NCI-H128 (cell line): ENCODE results near the gene FOXK1.
"Not testable (repeated sequence)": the region's sequence is repeated elsewhere in the genome, so short reads cannot be mapped to it uniquely, and the experiment has no call there.

Source experiments
- DNase-seq: peaks from one replicate; lab custom pipeline; 2025; ENCODE audit not compliant: unreplicated experiment; lab: John Stamatoyannopoulos, UW

Gene FOXK1

DNA sequence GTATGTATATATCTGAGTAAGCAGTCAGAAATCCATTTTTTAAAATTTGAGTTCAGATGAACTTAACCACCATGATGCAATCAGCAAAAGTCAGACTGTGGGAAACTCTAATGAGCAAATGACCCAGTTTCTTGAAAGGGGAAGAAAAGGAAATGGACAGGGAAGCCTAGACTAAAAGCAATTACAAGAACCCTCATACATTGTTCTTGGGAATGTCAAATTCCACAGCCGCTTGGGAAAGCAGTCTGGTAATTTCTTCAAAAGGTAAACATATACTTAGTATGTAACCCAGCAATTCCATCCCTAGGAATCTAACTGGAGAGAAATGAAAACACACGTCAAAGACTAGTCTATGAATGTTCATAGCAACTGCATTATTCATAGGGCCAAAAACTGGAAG, 16.4 kb upstream of the FOXK1 start:
- DNase-seq, result no peak

DNA sequence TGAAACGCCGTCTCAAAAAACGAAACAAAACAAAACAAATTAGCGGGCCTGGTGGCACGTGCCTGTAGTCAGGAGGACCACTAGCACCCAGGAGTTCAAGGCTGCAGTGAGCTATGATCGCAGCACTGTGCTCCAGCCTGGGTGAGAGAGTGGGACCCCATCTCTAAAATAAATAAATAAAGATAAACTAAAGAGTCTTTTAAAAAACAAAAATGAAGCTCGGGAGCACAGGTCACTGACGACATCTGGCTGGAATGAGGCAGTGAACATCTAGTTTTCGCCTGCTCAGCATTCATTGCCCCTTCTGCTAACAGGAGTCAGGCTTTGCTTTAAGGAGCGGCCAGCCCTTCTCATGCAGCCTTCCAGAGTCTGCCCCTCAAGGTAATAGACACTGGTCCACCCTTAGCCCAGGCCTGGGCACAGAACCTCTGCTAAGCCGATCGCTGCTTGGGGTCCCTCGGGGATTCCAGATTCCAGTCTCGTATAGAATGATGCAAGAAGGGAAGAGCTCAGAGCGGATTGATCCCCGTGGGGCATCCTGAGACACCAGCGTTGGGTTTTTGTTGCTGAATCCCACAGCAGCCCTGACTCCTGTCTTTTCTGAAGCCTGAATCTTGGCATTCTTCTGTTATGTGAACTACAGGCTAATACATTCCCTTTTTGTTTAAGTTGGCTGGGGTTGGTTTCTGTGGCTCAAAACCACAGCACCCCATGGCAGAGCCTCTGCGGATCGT, 14.2 kb upstream of the FOXK1 start:
- no peak for DNase-seq

DNA sequence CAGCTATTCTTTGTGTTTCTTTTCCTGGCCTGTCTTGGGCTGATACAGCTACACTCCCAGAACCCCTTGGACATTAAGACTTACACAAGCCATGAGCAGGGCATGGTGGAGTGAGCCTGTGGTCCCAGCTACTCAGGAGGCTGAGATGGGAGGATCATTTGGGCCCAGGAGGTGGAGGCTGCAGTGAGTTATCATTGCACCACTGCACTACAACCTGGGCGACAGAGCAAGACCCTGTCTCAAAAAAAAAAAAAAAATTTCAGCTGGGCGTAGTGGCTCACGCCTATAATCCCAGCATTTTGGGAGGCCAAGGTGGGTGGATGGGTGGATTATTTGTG, 13.6 kb upstream of the FOXK1 start:
- no peak for DNase-seq

DNA sequence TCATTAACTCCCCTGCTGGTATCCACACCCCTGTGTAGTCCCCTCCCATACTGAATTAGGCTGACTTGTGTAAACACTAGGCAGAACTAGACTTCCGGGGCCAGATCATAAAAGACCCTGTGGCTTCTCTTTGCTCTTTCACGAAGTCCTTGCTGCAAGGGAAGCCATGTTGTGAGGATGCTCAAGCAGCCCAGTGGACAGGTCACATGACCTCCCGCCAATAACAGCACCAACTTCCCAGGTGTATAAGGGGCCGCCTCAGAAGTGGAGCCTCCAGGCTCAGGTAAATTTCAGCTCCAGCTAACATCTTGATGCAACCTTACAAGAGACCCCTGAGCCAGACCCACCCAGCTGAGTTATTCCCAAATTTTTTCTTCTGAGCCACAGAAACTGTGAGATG, 11.3 kb upstream of the FOXK1 start:
- DNase-seq, result no peak

DNA sequence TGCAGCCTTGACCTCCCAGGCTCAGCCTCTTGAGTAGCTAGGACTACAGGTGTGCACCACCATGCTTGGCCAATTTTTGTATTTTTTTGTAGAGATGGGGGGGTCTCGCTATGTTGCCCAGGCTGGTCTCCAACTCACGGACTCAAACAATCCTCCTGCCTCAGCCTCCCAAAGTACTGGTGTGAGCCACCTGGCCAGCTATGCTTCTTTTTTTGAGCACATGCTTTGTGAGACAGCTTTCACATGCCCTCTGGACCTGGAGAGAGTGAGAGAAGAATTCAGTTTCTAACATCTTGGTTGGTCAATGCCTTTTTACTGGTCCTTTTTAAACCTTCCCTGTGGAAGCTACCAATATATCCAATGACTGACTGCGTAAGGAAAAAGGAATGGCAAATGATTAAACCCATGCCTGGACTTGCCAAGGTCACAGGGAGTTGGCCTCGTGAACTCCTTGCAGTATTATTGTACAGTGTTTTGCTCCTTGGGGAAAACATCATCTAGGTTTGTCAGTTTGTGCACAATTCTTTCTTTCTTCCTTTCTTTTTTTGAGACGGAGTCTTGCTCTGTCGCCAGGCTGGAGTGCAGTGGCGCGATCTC, 6.2 kb upstream of the FOXK1 start:
- DNase-seq, result no peak

DNA sequence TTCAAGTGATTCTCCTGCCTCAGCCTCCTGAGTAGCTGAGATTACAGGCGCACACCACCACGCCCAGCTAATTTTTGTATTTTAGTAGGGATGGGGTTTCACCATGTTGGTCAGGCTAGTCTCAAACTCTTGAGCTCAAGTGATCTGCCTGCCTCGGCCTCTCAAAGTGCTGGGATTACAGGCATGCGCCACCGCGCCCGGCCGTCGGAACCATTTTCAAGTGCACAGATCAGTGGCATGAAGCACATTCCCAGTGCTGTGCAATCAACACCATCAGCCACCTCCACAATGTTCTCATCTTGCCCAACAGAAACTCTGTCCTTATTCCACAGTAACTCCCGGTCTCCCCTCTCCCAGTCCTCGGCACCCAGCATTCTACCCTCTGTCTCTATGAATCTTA, 4.6 kb upstream of the FOXK1 start:
- DNase-seq, result not testable (repeated sequence)

DNA sequence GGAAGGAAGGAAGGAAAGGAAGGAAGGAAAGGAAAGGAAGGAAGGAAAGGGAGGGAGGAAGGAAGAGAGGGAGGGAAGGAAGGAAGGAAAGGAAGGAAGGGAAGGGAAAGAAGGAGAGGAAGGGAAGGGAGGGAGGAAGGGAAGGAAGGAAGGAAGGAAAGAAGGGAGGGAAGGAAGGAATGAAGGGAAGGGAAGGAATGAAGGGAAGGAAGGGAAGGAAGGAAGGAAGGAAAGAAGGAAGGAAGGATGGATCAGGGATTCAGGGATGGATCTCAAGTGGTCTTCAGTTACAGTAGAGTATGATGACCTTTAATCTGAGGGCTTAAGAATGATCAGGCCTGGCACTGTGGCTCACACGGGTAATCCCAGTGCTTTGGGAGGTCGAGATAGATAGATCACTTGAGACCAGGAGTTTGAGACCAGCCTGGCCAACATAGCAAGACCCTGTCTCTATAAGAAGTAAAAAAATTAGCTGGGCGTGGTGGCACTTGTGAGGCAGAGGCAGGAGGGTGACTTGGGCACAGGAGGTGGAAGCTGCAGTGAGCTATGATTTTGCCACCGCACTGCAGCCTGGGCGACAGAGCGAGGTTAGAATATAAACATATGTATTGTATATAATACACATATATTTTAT, 760 bp upstream of the FOXK1 start:
- DNase-seq, result no peak

DNA sequence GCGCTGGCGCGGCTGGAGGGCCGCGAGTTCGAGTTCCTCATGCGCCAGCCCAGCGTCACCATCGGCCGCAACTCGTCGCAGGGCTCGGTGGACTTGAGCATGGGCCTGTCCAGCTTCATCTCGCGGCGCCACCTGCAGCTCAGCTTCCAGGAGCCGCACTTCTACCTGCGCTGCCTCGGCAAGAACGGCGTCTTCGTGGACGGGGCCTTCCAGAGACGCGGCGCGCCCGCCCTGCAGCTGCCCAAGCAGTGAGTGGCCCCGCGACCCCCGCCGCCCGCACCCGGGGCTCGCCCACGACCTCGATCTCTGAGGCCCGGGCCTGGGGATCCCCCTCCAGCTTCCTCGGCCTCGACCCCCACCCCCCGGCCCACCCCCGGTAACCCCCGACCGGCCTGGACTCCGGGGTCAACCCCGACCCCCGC, 537 bp downstream of the FOXK1 start:
- no peak for DNase-seq

DNA sequence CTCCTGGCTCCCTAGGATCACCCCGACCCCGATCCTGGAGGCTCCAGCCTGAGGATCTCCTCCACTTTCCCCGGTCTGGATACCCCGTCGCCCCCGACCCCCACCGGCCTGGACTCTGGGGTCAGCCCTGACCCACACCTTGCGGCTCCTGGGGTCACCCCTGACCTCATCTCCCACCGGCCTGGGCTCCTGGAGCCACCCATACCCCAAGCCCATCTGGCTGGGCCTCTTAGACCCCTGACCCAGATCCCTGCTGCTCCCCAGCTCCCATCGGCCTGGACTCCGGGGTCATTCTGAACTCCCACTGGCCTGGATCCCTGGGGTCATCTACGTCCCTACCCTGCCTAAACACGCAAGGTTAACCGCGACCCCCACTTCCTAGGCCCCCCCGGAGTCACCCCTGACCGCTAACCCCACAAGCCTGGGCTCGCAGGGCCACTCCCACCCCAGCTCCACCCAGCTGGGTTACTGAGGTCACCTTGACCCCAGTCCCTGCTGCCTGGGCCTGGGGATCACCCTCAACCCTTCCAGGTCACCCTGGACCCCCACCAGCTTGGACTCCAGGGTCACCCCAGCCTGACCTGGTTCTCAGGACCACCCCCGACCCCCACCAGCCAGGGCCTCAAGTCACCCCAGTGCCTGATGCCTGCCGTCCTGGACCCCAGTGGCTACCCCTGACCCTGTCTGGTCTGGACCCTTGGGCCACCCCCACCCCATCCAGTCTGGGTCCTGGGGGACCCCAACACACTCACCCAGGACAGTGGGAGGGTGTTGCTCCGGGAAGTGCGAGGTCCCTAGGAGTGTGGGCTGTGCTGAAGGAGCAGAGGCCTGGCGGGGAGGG, 1.2 kb downstream of the FOXK1 start:
- no peak for DNase-seq

DNA sequence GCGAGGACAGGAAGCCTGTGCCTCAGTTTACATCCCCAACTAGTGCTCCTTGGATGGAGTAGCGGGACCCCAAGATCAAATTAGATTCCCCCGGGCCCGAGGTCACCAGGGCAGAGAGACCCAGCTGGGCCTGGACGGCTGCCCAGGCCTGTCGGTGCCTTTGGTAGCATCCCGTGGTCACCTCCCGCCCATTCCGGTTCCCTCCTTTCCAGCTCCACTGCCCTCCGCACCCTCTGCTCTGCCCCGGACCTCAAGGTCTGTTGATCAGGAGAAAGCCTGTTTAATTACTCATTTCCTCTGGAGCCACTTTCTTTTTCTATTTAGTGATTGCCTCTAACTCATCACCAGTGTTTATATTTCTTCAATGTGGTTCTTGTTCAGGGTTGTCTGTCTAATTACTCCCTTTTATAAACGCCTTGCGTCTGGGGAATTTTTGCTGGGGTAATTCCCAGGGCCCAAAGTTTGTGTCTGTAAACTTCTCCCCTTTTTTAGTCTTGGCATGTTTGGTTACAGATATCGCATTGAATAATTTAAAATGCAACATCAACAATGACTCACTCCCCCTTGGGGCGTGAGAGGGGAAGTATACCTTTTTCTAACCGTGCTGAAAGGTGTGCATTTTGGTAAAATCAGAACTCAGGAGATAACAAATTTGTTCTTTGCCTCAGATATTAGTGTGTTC, 1.9 kb downstream of the FOXK1 start:
- no peak for DNase-seq

DNA sequence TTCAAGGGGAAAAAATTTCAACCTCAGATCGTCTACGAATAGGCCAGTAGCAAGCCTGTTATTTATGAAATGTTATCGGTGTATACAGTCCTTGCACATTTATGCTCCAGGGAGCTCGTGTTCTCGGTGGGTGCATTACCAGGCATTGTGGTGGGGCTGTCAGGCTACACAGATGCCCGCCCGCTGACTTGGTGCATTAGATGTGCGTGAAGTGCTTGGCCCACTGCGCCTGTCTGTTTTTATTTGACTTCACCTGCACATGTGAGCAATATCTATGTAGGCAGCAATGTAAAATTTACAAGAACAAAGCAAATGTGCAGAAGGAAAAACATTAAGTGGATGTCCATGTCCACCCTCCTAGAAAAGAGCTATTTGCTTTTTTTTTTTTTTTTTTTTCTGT, 2.8 kb downstream of the FOXK1 start:
- DNase-seq, result no peak

DNA sequence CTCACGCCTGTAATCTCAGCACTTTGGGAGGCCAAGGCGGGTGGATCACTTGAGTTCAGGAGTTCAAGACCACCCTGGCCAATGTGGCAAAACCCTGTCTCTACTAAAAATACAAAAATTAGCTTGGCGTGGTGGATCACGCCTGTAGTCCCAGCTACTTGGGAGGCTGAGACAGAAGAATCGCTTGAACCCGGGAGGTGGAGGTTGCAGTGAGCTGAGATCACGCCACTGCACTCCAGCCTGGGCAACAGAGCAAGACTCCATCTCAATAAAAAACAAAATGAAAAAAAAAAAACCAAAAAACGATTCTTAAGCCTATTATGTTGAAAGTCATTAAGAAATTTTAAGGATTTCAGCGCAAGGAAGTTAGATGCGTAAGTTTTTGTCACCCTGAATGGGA, 3.6 kb downstream of the FOXK1 start:
- DNase-seq, result not testable (repeated sequence)

DNA sequence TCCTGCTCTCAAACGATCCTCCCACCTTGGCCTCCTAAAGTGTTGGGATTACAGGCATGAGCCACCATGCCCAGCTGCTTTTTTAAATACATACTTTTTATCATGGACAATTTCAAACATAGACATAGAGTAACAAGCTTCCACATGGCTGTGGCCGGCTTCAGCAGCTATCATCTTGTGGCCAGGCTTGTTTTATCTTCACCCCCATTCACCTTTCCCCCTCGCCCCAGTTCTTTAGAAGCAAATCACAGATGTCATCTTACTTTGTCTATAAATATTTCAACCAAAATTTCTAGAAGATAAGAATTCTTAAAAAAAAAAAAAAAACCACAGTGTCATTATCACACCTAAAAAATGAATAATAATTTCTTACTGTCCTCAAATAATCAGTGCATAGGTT, 5.9 kb downstream of the FOXK1 start:
- DNase-seq, result no peak

DNA sequence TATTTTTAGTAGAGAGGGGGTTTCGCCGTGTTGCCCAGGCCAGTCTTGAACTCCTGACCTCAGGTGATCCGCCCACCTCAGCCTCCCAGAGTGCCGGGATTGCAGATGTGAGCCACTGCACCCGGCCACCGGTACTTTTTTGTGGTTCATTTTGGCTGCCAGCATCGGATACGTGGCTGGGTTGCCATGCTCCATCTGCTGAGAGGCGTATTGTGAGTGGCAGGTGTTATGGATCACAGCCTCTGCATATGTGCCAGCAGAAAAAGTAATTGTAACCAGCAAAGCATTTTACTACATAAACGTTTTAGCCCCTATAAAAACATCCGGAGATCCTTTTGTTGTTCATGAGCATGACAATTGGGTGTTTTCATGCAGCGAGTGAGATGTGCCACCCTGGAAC, 7.1 kb downstream of the FOXK1 start:
- DNase-seq, result no peak

DNA sequence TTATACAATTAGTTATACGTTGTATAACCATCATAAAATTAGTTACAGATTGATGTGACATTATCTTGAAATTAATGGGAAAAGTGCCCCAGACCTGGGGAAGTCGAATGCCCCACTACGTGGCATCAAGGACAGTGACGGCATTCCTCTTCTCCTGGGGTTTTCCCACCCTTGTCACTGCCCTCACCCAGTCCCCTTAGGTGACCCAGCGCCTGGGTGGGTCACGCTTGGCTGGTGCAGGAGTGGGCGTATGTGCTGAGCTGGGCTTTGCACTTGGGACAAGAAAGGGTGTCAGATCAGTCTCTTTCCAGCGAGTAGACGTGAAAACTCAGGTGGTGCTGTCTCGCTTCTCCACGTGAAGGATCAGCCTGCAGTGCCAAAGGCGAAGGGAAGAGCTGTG, 7.6 kb downstream of the FOXK1 start:
- no peak for DNase-seq

DNA sequence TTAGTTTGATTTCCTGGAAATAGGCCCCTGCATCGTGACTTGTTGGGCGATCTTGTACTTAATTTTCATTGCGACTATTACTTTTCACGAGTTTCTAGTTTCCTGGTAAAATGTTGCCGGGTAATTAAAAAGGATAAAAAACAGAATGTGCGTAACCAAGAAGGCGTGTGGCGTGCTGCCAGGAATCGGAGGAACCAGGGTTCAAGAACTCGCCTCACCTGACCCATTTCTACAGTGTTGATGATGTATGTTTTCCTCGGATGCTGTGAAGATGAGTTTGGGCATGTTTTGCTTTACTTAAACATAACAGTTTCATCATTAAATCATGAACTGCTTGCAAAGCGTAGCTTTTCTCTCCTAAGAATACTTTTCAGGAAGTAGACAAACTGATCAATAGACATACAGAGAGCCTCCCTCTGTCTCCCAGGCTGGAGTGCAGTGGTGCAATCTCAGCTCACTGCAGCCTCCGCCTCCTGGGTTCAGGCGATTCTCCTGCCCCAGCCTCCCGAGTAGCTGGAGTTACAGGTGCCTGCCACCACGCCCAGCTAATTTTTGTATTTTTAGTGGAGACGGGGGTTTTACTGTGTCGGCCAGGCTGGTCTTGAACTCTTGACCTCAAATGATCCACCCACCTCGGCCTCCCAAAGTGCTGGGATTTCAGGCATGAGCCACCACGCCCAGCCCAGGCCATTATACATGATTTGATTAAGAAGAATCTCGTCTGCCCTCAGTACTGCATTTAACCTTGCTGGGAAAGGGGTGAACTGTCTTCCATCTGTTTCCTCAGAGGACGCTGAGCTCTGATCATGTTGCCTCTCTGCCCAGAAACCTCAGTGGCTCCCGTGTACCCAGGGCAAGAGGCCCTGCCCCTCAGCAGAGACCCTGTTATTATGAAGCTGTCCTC, 9.1 kb downstream of the FOXK1 start:
- DNase-seq, result no peak

DNA sequence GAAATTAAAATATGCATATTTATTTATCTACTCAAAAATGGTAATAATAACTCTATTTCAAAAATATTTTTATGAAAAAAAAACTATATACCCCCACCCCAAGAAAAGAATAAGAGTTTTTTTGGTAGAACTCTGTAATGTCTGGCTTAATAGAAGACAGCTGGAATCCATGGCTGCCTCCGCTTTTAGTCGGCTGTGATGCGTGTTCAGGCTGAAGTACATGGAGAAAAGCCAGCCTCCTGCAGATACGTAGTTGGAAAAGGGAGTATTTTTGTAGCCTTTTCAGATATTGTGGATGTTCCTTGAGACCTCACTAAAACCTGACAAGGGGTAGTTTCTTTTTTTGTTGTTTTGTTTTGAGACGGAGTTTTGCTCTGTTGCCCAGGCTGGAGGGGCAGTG, 10.0 kb downstream of the FOXK1 start:
- DNase-seq, result no peak

DNA sequence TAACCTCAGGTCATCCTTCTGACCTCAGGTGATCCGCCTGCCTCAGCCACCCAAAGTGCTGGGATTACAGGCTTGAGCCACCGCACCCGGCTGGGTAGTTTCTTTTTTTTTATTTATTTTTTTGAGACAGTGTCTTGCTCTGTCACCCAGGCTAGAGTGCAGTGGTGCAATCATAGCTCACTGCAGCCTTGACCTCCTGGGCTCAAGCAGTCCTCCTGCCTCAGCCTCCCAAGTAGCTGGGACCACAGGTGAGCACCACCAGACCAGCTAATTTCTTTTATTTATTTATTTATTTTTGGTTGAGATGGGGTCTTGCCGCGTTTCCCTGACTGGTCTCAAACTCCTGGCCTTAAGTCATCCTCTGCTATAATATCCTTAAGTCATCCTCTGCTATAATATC, 10.5 kb downstream of the FOXK1 start:
- DNase-seq, result not testable (repeated sequence)

DNA sequence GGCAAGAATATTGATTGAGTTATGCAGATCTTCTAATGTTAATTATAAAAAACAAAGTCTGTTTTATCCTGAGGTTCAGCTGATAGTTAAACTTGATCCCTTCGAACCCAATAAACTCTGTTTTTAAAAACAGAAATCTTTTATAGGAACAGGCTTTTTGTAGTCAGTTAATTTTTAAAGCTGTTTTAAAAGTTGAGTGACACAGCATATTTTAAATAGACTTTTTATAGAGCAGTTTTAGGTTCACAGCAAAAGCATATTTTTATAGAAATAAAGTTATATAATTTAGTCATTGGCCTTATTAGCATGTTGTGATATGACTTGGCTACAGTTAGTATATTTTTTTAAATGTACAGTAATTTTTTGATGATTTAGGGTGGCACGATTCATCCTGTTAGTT, 11.1 kb downstream of the FOXK1 start:
- no peak for DNase-seq

DNA sequence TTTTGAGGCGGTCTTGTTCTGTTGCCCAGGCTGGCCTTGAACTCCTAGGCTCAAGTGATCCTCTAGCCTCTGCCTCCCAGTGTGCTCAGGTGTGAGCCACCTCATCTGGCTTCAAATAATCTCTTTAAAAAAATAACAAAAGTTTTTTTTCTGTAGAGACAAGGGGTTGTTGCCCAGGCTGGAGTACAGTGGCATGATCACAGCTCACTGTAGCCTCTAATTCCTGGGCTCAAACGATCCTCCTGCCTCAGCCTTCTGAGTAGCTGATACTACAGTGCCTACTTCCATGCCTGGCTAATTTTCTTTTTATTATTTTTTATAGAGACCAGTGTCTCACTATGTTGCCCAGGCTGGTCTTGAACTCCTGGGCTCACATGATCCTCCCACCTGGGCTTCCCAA, 11.7 kb downstream of the FOXK1 start:
- DNase-seq, result no peak
